GM18861 (cell line): ENCODE measurements around the gene SMIM23.

Experiments
- ATAC-seq: cut with Tn5 transposase; IDR thresholded peaks from one replicate; pipeline ENCODE4 v1.9.1; 2021; ENCODE audit not compliant: unreplicated experiment

SMIM23 gene

DNA sequence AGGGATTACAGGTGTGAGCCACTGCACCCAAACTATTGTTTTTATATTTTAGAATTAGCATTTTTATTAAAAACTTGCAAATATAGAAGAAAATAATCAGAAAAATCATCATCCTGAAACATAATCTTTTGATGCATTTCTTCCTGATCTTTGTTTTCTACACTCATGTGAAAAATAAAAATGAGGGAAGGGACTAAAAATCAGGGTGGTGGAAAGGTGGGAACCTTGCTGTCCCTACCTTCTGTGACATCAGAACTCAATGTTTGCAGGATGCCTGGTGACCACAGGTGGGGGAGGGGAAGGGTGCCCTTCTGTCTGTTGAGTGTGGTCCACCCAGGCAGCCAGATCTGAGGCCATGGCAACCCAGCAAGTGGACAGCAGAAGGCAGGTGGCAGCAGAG, at the start of gene SMIM23:
SMIM23 (plus strand) TSS at position 301 of the 400 bp plus-strand sequence; CDS start at position 356, 55 bp downstream.
- ATAC-seq, result no peak

DNA sequence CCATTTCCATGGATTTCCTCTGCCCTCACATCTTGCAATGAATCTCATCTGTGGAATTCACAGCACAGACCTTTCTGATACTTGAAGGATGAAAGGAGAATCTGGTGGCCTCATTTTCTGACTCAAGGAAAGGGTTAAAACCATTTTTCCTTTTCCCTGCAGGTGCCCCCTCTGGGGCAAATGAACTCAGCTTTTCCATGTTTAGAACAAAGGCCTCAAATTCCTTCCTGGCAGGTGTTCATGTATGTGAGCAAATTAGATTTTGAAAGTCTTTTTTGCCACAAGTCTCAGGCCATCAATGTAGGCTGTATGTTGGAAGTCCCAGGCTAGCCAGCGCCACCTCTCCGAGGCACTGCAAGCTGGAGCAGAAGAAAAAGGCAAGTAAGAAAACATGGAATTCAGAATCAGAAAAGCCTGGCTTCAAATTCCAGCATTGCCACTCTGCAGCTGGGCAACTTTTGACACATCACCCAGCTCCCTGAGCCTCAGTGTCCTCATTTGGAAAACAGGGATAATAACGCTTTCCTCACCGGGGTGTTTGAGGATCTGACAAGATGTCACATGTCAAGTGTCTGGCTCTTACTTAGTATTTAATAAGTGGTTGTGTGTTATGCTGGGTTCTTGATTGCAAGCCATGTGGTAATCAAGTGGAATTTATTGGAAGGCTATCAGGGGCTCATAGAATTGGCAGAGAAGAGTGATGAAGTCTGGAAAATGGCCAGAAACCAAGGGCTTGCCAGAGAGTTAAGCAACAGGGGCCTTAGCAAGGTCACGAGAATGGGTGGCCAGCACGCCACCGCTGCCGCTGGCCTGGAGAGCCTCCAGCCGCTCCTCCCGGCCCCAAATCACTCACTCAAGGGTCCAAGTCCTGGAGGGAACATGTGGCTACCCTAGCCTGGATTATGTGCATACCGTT, 48.4 kb upstream of the SMIM23 start:
- no peak for ATAC-seq

DNA sequence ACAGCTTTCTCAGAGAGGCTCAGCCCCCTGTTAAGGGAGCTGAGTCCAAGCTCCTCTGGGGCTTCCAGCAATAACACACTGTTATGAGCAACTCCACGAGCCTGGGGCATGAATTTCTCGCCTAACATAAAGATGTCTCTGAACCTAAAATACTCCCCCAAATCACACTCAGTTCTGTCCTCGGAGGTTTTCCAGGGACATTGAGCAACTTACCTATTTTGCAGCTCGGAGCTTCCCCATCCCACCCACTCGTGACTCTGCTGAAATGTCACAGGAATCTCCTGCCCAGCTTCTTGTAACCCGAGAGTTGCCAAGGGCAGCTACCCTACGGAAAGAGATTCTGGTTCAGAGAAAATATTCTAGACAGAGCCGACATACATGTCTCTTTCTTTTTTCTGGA, 47.1 kb upstream of the SMIM23 start:
- ATAC-seq, result no peak

DNA sequence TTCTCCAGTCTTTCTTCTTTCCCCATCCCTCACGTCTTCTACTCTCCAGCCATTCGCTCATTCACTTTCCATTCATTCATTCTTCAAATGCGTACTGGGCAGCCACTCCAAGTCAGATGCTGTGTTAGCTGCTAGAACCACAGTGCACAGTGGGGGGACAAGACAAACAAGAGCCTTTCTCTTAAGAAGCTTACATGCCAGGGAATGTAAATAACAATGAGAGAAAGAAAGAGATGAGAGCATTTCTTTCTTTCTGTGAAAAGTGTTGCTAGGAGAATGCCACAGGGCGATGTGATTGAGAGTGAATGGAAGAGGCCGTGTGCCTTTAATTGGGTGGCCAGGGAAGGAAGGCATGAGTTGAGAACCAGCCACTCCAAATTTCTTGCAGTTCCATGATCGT, 46.3 kb upstream of the SMIM23 start:
- ATAC-seq, result no peak

DNA sequence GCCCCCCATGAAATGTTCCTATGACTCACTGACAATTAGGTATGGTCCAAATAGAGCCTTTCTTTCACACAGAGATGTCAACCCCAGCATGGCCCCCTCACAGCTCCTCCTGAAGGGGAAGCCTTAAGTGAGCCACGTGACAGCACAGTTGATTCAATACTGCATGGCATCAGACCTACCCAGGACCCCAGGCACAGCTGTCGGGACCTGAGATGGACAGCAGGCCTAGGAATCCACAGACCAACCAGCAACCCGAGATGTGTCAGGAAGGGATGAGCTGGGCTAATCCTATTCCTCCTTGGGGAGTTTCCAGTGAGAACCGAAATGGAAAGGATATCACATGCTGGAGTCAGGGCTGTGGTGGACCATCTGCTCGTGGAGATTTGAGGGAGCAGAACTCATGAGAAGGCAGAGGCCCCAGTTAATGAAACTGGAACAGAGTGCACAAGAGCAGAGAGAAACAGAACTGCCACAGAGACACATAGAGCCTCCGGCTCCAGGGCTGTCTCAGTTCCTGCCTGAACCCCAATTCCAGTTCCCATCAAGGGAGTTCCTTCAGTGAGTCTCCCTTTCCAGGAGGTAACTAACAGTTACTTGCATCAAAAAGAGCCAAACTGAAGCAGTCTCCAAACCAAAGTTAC, 42.1 kb upstream of the SMIM23 start:
- ATAC-seq, result no peak

DNA sequence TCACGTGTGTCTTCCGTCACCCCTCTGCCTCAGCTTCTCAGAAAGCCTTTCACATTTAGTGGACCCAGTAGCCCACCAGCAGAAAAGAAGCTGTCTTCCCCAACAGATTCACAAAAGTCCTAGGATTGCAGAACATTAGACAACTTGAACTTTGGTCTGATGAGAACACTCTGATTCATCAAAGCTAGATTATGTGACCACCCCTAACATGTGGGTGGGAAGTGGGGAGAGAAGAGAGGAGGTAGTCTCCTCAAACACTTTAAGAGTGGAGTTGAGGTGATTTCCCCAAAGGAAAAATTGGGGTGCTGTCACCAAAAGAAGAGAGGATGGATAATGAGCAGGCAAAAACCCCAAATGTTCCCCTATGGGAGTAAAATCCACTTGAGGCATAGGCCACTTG, 41.4 kb upstream of the SMIM23 start:
- no peak for ATAC-seq

DNA sequence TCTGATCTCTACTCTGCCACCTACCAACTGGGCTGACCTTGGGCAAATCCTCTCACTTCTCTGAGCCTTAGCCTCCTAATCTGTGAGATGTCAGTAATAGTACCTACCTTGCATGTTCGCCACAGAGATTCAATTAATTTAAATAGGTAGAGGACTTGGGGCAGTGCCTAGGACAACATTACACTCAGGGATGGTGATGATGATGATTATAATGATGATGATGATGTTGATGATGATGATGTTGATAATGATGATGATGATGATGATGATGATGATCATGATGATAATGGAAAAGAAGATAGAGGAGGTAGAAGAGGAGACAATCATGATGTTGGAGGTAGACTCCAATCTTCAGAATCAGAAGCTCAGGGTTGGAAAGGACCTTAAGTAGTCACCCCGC, 40.7 kb upstream of the SMIM23 start:
- no peak for ATAC-seq

DNA sequence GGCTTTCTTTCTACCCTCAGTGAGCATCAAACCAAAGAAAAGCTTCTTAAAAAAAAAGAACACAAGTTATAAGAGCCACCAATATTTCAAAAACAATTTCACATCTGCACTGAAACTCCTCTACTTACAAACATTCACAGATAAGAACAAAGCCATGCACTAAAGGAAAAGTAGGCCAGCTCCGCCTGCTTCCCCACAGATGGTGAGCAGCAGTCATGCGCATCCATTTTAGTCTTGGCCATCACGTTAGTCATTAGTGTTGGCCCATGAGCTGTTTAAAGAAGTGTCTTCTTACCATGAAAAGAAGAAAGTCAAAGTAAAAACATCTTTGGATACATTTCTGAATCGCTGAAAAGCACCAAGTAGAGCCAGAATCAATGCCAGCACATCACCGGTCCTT, 40.0 kb upstream of the SMIM23 start:
- ATAC-seq, result no peak

DNA sequence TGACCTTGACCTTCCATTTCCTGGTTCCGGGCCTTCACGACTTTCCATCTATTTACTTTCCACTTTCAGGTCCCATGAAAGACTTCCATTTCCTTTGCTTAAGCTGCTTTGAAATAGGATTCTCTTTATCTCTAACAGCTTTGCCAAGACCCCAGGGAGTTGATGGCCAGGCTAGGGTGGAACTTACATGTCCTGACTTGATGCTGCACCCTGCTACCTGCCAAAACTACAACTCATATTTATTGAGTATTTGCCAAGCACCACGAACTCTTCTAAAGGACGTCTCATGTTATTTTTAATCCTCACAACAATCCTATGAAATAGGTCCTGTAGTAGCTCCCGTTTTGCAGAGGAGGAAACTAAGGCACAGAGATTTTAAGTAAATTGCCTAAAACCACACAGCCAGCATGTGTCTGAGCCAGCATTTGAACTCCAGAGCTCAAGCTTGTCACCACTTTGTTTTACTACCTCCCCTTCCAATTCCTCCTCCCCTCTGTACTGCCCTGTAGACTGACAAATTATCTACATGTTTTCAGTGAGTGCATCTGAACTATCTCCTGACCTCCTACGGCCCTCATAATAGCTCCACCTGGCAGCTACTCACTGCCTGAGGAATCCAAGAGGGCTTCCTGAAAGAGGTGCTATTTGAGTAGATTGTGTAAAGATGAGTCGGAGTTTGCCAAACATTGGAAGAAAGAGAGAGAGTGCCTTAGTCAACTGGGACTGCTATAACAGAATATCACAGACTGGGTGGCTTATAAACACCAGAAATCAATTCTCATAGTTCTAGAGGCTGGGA, 38.4 kb upstream of the SMIM23 start:
- no peak for ATAC-seq

DNA sequence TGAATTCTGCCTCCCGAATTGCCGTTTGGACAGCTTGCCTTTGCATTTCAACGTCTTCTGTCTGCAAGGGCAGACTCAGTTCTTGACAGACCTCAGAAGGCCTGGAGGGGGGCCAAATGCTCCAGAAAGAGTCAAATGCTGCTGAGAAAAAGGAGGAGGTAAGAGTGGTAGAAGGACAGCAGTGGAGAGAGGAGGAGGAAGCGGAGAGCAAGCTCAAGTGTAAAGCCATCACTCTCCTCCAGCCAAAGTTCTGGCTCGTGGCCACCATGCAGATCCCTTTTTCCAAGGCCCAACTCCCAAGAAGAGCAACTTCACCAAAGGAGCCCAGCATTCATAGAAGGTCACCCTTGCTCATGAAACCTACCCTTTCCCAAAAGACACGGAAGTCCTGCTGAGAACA, 36.9 kb upstream of the SMIM23 start:
- no peak for ATAC-seq

DNA sequence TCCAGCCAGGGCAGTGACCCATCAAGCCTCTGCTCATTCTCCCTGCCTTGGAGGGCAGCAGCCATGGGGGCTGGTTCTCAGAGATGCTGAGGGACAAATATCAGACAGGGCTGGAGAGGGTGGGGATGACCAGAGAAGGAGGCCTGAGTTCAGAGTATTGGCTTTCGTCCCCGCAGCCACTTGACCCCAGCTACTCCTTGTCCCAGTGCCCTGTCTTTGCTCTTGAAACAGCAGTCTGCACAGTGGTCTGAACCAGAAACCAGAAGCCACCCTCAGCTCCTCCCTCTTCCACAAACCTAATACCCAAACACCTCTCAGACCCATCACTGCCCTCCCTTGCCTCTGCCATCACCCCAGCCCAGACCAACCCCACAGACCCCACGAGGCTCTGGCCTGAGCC, 36.3 kb upstream of the SMIM23 start:
- no peak for ATAC-seq

DNA sequence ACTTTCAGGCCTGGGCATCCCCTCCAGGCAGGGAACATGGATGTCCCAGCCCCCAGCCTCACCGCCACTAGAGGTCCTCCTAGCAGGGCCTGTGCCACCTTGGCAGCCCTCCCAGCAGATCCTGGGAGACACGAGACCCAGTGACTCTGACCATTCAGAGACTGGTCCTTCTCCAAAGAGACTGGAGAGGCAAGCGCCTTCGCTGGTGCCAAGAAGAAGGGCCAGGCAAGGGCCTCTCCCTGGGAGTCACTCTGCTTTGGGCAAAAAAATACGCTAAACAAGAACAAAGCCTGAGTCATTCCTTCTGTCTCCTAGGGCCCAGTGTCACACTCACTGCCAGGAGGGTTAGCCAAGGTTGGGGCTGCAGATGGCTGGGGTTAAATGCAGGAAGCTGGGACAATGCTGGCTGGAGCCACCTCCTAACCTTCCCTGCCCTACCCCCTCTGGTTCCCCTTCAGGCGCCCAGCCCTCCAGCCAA, 35.3 kb upstream of the SMIM23 start:
- ATAC-seq, result no peak

DNA sequence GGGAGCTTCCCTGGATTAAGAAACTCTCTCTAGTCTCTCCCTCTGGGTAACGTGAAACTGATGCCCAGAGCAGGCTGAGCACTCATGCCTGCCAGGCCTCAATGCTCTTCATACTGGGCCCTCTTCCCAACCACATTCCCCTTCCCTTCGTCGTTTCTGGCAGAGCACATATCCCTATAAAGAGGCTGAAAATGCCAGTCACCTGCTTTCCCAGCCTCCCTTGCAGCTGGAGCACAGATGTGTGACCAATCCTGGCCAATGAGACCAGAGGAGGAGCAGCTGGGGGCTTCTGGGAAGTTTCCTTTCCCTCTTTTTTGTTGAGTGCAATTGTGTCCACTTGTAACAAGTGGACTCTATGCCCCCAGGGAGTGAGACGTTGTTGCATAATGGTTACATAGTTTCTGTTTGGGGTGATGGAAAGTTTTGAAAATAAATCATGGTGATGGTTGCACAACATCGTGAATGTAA, 30.2 kb upstream of the SMIM23 start:
- no peak for ATAC-seq

DNA sequence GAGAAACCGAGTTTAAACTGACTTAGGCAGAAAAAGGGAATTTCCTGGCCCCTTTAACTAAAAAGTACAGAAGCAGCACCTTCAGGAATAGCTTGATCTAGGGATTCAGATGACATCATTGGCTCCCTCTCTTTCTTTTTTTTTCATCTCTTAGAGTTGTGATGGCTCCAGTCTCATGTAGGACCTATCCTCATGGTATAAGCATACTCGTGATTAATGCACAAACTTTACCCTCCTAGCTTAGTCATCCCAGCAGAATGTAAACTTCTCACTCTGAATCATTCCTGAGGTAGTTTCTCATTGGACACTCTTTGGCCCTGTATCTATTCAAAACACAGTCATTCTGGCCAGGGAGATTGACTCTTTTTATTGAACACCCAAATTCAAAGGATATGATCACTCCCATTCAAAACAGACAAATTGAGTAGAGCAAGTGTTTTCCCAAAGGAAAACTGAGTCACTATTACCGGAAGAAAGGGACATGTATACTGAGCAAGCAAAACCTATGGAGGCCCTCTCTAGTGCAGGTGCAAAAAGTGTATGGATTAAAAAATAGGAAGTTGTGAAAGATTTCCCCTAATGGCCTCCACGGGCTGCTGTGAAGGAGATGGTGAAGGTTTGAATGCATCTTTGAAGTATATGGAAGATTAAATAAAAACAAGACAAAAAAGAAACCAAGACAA, 27.6 kb upstream of the SMIM23 start:
- no peak for ATAC-seq

DNA sequence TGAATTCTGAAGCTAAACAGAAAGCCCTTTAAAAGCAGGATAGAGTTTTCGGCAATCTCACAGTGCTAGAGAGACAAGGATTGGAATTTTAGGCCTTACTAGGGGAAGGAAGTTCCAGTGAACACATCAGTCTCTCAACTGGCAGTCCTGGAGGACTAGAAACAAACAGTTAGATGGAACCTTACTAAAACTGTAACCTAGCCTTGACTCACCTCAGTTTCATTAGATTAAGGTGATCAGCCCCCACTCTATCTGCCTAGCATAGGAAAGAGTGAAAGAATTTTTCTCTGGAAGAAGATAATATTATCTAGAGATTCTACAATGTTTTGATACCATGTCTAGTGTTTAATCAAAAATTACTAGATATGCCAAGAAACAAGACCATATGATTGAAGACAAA, 25.8 kb upstream of the SMIM23 start:
- no peak for ATAC-seq

DNA sequence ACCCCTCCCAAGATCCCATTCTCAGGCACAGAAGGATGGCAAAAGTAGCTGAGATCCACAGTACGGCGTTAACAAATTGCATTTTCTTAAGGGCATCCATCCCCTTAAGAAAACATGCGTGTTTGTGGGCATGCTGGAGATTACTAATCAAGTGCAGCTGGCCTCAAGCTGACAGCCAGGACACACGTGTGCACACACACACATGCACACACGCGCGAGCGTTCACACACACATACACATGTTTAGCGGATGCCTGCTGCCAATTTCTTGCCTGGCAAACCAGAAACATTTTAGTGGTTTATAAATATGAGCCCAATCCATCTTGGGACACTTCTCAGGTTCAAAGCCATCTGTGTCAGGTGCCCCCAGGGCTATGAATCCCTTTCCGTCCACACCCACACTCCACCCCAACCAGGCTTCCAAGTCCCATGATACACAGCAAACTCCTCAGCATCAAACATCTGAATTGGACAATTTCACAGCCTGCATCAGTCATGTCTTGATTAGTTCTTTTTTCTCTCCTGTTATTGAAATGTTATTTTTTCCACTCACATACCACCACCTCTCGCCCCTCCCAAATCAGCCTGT, 23.5 kb upstream of the SMIM23 start:
- no peak for ATAC-seq

DNA sequence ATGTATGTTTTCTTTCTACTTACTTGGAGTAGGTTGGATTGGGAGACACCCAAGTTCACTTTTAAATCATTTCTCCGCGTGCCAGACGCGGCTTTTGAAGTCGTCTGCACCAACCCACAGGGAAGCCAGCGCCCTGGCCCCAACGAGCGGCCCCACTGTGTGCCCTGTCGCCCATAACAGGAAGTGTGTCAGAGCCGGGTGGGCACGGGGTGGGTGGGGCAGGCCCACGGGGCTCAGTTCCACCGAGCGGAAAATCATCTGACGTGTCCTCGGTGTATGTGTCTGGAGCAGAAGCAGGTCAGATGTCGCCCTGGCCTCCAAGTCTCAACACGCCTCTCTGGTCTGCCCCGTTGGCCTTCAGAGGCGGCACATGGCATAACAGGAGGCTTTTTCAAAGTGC, 22.7 kb upstream of the SMIM23 start:
- ATAC-seq, result no peak

DNA sequence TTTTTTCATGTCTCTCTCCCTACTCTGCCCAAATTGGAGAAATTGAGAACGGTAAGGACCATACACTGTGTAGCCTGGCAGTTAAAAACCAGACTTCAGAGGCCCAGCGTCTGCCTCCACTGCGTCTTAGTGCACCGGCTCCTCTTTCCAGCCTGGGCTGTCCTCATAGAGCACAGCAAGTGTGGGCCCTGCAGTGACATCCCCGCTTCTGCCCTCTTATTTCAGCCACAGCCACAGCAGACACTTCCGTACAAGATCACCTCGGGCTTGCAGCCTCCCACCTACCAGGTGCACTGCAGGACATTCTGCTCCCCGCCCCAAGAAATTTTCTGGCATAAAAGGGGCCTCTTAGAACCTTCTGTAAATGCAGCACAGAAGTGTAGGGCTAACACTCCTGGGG, 21.4 kb upstream of the SMIM23 start:
- ATAC-seq, result no peak

DNA sequence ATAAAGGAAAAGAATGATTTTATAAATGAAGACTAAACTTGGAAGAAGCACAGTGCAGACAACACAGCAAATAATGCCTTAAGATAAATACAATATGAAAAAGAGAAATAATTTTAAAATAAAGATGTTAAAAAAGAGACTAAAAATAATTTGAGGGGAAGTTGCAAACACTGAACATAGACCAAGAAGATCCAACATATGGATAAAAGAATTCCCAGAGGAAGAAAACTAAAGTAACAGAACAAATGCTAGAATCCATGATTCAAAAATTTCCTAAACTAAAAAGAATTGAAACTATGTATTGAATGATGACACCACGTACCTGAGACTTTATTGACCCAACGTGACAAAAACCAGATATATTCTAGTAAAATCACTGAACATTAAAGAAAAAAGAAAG, 18.7 kb upstream of the SMIM23 start:
- no peak for ATAC-seq

DNA sequence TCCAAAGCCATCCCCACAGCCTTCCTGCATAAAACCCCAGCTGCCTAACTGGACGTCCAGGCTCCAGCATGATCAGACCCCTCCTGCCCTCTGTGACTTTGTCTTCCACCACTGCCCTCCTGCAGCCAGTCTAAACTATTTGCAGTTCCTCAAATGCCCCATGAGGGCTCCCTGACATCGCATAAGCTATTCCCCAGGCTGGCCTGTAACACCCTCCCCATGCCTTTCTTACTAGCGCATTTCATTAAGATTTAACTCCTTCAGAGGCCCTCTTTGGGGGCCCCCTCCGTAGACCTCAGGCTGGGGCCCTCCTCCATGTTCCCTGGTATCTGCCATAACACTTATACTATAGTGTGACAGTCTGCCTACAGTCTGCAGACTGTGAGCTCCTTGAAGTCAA, 15.5 kb upstream of the SMIM23 start:
- ATAC-seq, result no peak

DNA sequence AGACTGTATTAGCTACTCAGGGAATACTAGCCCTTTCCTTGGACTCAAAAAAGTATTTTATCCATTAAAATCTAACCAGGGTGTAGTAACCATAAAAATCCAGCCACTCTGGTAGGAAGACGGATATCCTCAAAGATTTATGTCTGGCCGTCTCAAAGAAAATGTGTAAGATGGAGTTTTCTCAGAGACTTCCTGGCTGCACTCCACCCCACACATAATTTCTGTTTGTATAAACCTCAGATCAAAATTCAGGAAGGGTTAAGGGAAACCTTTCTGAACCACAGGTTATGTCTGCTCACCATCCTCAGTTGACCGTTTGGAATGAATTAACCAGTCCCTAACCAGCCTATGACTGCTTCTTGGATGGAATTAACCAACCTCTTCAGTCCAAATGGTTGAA, 13.8 kb upstream of the SMIM23 start:
- no peak for ATAC-seq
